Trophoblast cell (in vitro differentiated cells and primary cell): Measurements from ENCODE around the gene NIPBL. TPM values are rescaled to one million over a fixed set of nuclear protein-coding genes. Genes with fewer than 3 reads are reported as not detected.

Experiments
- DNase-seq, 2 donors: peaks; one replicate each; pipeline ENCODE4 v3.0.0-alpha.2; 2016
- H2AFZ ChIP-seq: 2 replicates; pipeline ENCODE4 v1.6.1; 2013; ENCODE audit warnings: low read length, moderate library complexity, mild to moderate bottlenecking; ENCODE audit not compliant: insufficient read depth, poor library complexity
- H2AK5ac ChIP-seq: 2 replicates; pipeline ENCODE4 v1.6.1; 2013; ENCODE audit warnings: mild to moderate bottlenecking, low read length
- H2BK120ac ChIP-seq: 2 replicates; pipeline ENCODE4 v1.6.1; 2013; ENCODE audit warnings: low read length, mild to moderate bottlenecking, moderate library complexity; ENCODE audit not compliant: insufficient read depth, poor library complexity
- H2BK12ac ChIP-seq: 2 replicates; pipeline ENCODE4 v1.6.1; 2013; ENCODE audit warnings: mild to moderate bottlenecking, low read length, moderate library complexity
- H2BK5ac ChIP-seq: 2 replicates; pipeline ENCODE4 v1.6.1; 2013; ENCODE audit warnings: low read length, low read depth, moderate library complexity, mild to moderate bottlenecking; ENCODE audit not compliant: poor library complexity
- H3K14ac ChIP-seq: 2 replicates; pipeline ENCODE4 v1.6.1; 2013; ENCODE audit warnings: mild to moderate bottlenecking, low read length
- H3K18ac ChIP-seq: 2 replicates; pipeline ENCODE4 v1.6.1; 2013; ENCODE audit warnings: mild to moderate bottlenecking, low read length
- H3K23ac ChIP-seq: 2 replicates; pipeline ENCODE4 v1.6.1; 2013; ENCODE audit warnings: low read length
- H3K27ac ChIP-seq: 2 replicates; pipeline ENCODE4 v1.5.1; 2013; ENCODE audit warnings: low read depth, mild to moderate bottlenecking, inconsistent platforms, low read length, moderate library complexity
- H3K27me3 ChIP-seq: 2 replicates; pipeline ENCODE4 v1.6.1; 2013; ENCODE audit warnings: inconsistent platforms, mild to moderate bottlenecking, low read length, moderate library complexity; ENCODE audit not compliant: insufficient read depth
- H3K36me3 ChIP-seq, 2 experiments: 1 replicate in 1 of 2; 2 replicates in 1 of 2; pipeline ENCODE4 v1.6.1; 2013; ENCODE audit warnings: low read length in 2 of 2, mild to moderate bottlenecking in 2 of 2, moderate library complexity in 1 of 2; ENCODE audit not compliant: insufficient read depth in 2 of 2, control insufficient read depth in 1 of 2
- H3K4ac ChIP-seq: 2 replicates; pipeline ENCODE4 v1.6.1; 2013; ENCODE audit warnings: low read depth, mild to moderate bottlenecking, low read length, moderate library complexity
- H3K4me1 ChIP-seq, 2 experiments: 1 replicate in 1 of 2; 2 replicates in 1 of 2; pipeline ENCODE4 v1.6.1; 2013; ENCODE audit warnings: low read length in 2 of 2, mild to moderate bottlenecking in 2 of 2, moderate library complexity in 1 of 2; ENCODE audit not compliant: insufficient read depth in 2 of 2, control insufficient read depth in 1 of 2
- H3K4me2 ChIP-seq: 2 replicates; pipeline ENCODE4 v1.6.1; 2013; ENCODE audit warnings: inconsistent platforms, mild to moderate bottlenecking, low read length, moderate library complexity
- H3K4me3 ChIP-seq: 2 replicates; pipeline ENCODE4 v1.5.1; 2013; ENCODE audit warnings: mild to moderate bottlenecking, low read depth, low read length, inconsistent platforms
- H3K79me1 ChIP-seq: one replicate; pipeline ENCODE4 v1.6.1; 2013; ENCODE audit warnings: low read length
- H3K79me2 ChIP-seq: 2 replicates; pipeline ENCODE4 v1.6.1; 2013; ENCODE audit warnings: low read length, mild to moderate bottlenecking; ENCODE audit not compliant: control insufficient read depth, insufficient read depth, poor library complexity
- H3K9ac ChIP-seq: 2 replicates; pipeline ENCODE4 v1.6.1; 2013; ENCODE audit warnings: mild to moderate bottlenecking, low read length
- H3K9me3 ChIP-seq: 2 replicates; pipeline ENCODE4 v1.6.1; 2013; ENCODE audit warnings: low read depth, mild to moderate bottlenecking, control low read depth, inconsistent platforms, low read length; ENCODE audit not compliant: insufficient read depth
- H4K12ac ChIP-seq: 2 replicates; pipeline ENCODE4 v1.6.1; 2013; ENCODE audit warnings: low read depth, mild to moderate bottlenecking, low read length, moderate library complexity
- H4K8ac ChIP-seq: 2 replicates; pipeline ENCODE4 v1.6.1; 2013; ENCODE audit warnings: low read depth, mild to moderate bottlenecking, low read length, moderate library complexity
- H4K91ac ChIP-seq: one replicate; pipeline ENCODE4 v1.6.1; 2013; ENCODE audit warnings: low read depth, mild to moderate bottlenecking, low read length, moderate library complexity
- WGBS: extraction: QIAGEN DNeasy Blood & Tissue Kit; methylation state at CpG from one replicate; pipeline ENCODE4 v1.1.7; 2013; ENCODE audit warnings: missing lambda C conversion rate; ENCODE audit not compliant: insufficient read length, insufficient coverage; ENCODE audit errors: extremely low coverage; 5-methylcytosine and 5-hydroxymethylcytosine counted together
- polyA plus RNA-seq: library from polyadenylated mRNA; stranded (reverse); fragments of 200-250 nt; gene quantifications from 2 replicates; pipeline ENCODE4 v1.2.3, GENCODE V29; 2013

The NIPBL gene, protein sequence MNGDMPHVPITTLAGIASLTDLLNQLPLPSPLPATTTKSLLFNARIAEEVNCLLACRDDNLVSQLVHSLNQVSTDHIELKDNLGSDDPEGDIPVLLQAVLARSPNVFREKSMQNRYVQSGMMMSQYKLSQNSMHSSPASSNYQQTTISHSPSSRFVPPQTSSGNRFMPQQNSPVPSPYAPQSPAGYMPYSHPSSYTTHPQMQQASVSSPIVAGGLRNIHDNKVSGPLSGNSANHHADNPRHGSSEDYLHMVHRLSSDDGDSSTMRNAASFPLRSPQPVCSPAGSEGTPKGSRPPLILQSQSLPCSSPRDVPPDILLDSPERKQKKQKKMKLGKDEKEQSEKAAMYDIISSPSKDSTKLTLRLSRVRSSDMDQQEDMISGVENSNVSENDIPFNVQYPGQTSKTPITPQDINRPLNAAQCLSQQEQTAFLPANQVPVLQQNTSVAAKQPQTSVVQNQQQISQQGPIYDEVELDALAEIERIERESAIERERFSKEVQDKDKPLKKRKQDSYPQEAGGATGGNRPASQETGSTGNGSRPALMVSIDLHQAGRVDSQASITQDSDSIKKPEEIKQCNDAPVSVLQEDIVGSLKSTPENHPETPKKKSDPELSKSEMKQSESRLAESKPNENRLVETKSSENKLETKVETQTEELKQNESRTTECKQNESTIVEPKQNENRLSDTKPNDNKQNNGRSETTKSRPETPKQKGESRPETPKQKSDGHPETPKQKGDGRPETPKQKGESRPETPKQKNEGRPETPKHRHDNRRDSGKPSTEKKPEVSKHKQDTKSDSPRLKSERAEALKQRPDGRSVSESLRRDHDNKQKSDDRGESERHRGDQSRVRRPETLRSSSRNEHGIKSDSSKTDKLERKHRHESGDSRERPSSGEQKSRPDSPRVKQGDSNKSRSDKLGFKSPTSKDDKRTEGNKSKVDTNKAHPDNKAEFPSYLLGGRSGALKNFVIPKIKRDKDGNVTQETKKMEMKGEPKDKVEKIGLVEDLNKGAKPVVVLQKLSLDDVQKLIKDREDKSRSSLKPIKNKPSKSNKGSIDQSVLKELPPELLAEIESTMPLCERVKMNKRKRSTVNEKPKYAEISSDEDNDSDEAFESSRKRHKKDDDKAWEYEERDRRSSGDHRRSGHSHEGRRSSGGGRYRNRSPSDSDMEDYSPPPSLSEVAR (N-terminal part only)
- 22.3 and 23.5 TPM in 2 replicates for polyA plus RNA-seq

DNA sequence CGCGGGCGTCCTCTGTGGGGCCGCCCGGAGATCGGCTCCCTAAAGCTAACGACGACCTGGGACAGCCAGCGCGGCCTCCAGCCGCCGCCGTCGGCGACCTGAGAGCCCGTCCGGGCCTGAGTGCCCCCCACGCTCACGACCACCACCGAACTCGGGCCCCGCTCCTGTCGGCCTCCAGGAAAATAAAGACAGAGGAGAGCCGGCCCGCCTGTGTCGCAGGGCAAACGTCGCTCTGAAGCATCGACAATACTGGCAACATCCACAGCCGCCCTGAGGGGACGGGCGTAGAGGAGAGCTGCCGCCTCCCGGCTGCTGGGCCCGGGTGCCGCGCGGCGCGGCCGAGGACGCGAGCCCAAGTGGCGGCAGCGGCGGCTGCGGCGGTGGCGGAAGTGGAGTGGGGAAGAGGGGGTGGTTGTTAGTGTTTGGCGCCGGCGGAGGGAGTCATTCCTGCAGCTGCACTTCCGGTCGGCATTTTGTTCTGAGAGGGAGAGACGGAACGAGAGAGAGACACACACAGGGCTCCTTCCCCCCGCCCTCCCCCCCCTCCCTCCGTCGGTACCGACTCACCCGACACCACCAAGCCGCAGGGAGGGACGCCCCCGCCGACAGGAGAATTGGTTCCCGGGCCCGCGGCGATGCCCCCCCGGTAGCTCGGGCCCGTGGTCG lies at the start of gene NIPBL:
TSS of gene NIPBL (plus strand) at position 471 of the 666 bp plus-strand sequence. CDS start 76,928 bp downstream, outside the sequence.
- peak within 1 kb of the TSS; percentile 93 for H4K91ac ChIP-seq
- peak within 1 kb of the TSS; percentile 96 for H3K14ac ChIP-seq
- peak within 1 kb of the TSS; percentile 87 for H3K4me2 ChIP-seq
- H3K4me3 ChIP-seq = peak within 1 kb of the TSS; percentile 99
- H2BK120ac ChIP-seq = peak within 1 kb of the TSS; percentile 89
- H3K79me2 ChIP-seq = peaks cover 15% of the 10 kb centered on the region
- H3K23ac ChIP-seq = no peak within 1 kb of the TSS
- H2AK5ac ChIP-seq = peak within 1 kb of the TSS; percentile 13
- peak within 1 kb of the TSS; percentile 98 for H2BK5ac ChIP-seq
- peak within 1 kb of the TSS; percentile 100 for H3K9ac ChIP-seq
- H4K8ac ChIP-seq = peak within 1 kb of the TSS; percentile 97
- H2AFZ ChIP-seq = peak within 1 kb of the TSS; percentile 97
- peak within 1 kb of the TSS; percentile 45 for H2BK12ac ChIP-seq
- H3K27me3 ChIP-seq = no peaks in the 10 kb centered on the region
- peak within 1 kb of the TSS; percentile 81 for H3K4ac ChIP-seq
- H3K79me1 ChIP-seq = peaks cover 16% of the 10 kb centered on the region
- H3K9me3 ChIP-seq = no peaks in the 10 kb centered on the region
- H3K4me1 ChIP-seq = no peaks in the 10 kb centered on the region
- H3K18ac ChIP-seq = peak within 1 kb of the TSS; percentile 97
- peak; percentile 83 to 89 for DNase-seq
- H4K12ac ChIP-seq = peak within 1 kb of the TSS; percentile 96
- no CpG with 5 or more reads among the region's 73 CpGs for WGBS
- peak within 1 kb of the TSS; percentile 98 for H3K27ac ChIP-seq
- peaks cover 1% of the 10 kb centered on the region in 2 experiments for H3K36me3 ChIP-seq

DNA sequence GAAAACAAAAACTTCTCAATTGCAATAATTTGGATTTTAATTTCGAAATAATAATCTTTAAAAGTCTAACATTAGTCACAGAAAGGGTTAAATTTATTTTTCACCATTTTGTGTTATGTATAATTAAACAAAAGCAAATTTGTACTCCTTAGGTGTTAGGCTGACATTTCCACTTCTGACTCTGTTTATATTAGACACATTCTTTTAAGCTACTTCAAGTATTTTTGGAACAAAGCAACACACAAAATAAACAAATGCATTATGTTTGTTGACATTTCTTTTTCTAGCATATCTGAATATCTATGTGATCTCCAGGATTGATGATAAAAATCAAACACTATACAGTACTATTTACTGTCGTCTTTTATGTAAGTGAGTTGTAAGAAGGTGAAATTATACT lies 44.3 kb upstream of the NIPBL start:
- Histone ChIP-seq H3K4me2 (no peak overlapping the region), H2BK120ac (no peak overlapping the region), H4K8ac (no peak overlapping the region), H3K27ac (no peak overlapping the region), H3K18ac (no peak overlapping the region), H3K4me3 (no peak overlapping the region), H3K4me1 (no peaks in the 10 kb centered on the region), H3K9ac (no peak overlapping the region), H3K4ac (no peak overlapping the region), H2AFZ (no peak overlapping the region), H4K91ac (no peak overlapping the region), H3K23ac (no peak overlapping the region), H3K27me3 (no peaks in the 10 kb centered on the region), H2BK12ac (no peak overlapping the region), H2AK5ac (no peak overlapping the region), H3K9me3 (no peaks in the 10 kb centered on the region), H4K12ac (no peak overlapping the region), H3K79me1 (no peaks in the 10 kb centered on the region), H3K14ac (no peak overlapping the region), H3K36me3 (no peaks in the 10 kb centered on the region), H2BK5ac (no peak overlapping the region), H3K79me2 (no peaks in the 10 kb centered on the region)
- DNase-seq = no peak
- WGBS = no CpG with 5 or more reads among the region's 2 CpGs

DNA sequence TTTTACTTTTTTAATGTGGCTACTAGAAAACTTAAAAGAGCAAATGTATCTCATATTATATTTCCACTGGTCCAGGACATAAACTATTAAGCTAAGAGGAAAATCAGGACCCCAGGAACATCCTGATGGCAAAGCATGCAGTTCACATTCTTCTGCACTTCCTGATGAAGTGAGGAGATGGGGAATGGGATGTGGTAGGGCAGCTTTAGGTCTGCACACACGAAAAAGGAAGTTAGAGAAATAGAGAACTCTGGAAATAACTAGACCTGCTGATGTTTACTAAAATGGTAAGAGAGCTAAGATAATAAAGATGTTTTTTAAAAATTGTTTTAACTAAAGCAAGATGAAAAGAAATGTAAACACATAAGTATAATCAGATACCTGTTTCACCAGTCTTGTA lies 39.7 kb upstream of the NIPBL start:
- Histone ChIP-seq H3K23ac (no peak overlapping the region), H3K9ac (no peak overlapping the region), H3K4me2 (no peak overlapping the region), H3K79me1 (no peaks in the 10 kb centered on the region), H2BK12ac (no peak overlapping the region), H4K91ac (no peak overlapping the region), H2AK5ac (no peak overlapping the region), H2BK120ac (no peak overlapping the region), H3K4ac (no peak overlapping the region), H3K36me3 (no peaks in the 10 kb centered on the region), H3K4me1 (no peaks in the 10 kb centered on the region), H3K18ac (no peak overlapping the region), H2AFZ (no peak overlapping the region), H3K14ac (no peak overlapping the region), H3K4me3 (no peak overlapping the region), H3K79me2 (no peaks in the 10 kb centered on the region), H2BK5ac (no peak overlapping the region), H4K8ac (no peak overlapping the region), H3K27ac (no peak overlapping the region), H3K27me3 (no peaks in the 10 kb centered on the region), H3K9me3 (no peaks in the 10 kb centered on the region), H4K12ac (no peak overlapping the region)
- WGBS = no CpG with 5 or more reads among the region's 1 CpG
- DNase-seq = no peak
